AG04450 (cell line): ENCODE results near the gene DIAPH3. TPM values are rescaled to one million over a fixed set of nuclear protein-coding genes. Genes with fewer than 3 reads are reported as not detected.

ENCODE experiments used
- CTCF ChIA-PET: fragments of 300-600, 350-600 bp; formaldehyde crosslinking; extraction: SDS; loops from one replicate; lab custom pipeline; 2022; ENCODE audit warnings: antibody characterized with exemption, inconsistent platforms; lab: Charles Lee
- POLR2A ChIA-PET: fragments of 350-600 bp; formaldehyde crosslinking; extraction: SDS; loops from one replicate; lab custom pipeline; 2021; ENCODE audit warnings: antibody characterized with exemption, inconsistent platforms; lab: Yijun Ruan, JAX
- DNase-seq: peaks from one replicate; pipeline ENCODE4 v3.0.0-alpha.2; 2011; ENCODE audit warnings: low read depth, low spot score
- H3K27ac ChIP-seq: one replicate; pipeline ENCODE4 v1.5.1; 2012; ENCODE audit warnings: low read depth, low read length, control low read depth
- H3K27me3 ChIP-seq: one replicate; pipeline ENCODE4 v1.6.0; 2012; ENCODE audit warnings: low read length; ENCODE audit not compliant: control insufficient read depth, insufficient read depth
- H3K4me3 ChIP-seq: 2 replicates; pipeline ENCODE4 v1.5.1; 2011; ENCODE audit warnings: mild to moderate bottlenecking, low read depth, low read length, control low read depth
- H3K9me3 ChIP-seq: 2 replicates; pipeline ENCODE4 v1.5.1; 2012; ENCODE audit warnings: low read length; ENCODE audit not compliant: control insufficient read depth, insufficient read depth
- CTCF ChIP-seq: IDR thresholded peaks from 2 replicates; pipeline ENCODE4 v1.5.1; 2011; ENCODE audit warnings: low read depth, low read length, control low read depth, inconsistent platforms
- polyA plus RNA-seq: library from polyadenylated mRNA; depleted of rRNA; stranded (reverse); fragments of >200 nt; gene quantifications from 2 replicates; pipeline ENCODE4 v1.2.3, GENCODE V29; 2011; rRNA removed
- small RNA-seq: library from RNA; depleted of rRNA; stranded (forward); fragments of <200 nt; gene quantifications from one replicate; pipeline ENCODE3, GENCODE V24; 2012; ENCODE audit warnings: low read depth; ENCODE audit not compliant: insufficient read length

DIAPH3 gene
- polyA plus RNA-seq, 1 experiment: 11.7 TPM

GRCh38 chr13:59631271-59631670, 532.5 kb downstream of the DIAPH3 start:
- CTCF ChIA-PET: interaction anchor here (0.6 to 1.3 kb wide), 2 partner anchors 140 to 761 kb away, joined by 3 to 7 read pairs; no protein-coding TSS in a partner anchor
- H3K4me3 ChIP-seq: no peak overlapping the region
- POLR2A ChIA-PET: interaction anchor here (0.6 kb wide), 1 partner anchor 206 kb away, joined by 3 read pairs; no protein-coding TSS in a partner anchor
- no peaks in the 10 kb centered on the region for H3K9me3 ChIP-seq
- DNase-seq: no peak
- H3K27me3 ChIP-seq: peaks cover 5% of the 10 kb centered on the region
- TF ChIP-seq CTCF: no peak
- H3K27ac ChIP-seq: no peak overlapping the region

GRCh38 chr13:59625111-59625510, 538.6 kb downstream of the DIAPH3 start:
- POLR2A ChIA-PET: no interaction called here
- TF ChIP-seq CTCF: no peak
- Histone ChIP-seq H3K27ac (no peak overlapping the region), H3K9me3 (no peaks in the 10 kb centered on the region), H3K27me3 (peaks cover 8% of the 10 kb centered on the region), H3K4me3 (no peak overlapping the region)
- DNase-seq: no peak
- CTCF ChIA-PET: no interaction called here

GRCh38 chr13:59623206-59623915, 540.4 kb downstream of the DIAPH3 start:
- Histone ChIP-seq H3K4me3 (no peak overlapping the region), H3K27ac (no peak overlapping the region), H3K9me3 (no peaks in the 10 kb centered on the region), H3K27me3 (peaks cover 6% of the 10 kb centered on the region)
- CTCF ChIA-PET: interaction anchor here (0.7 kb wide), 1 partner anchor 199 kb away, joined by 3 read pairs; no protein-coding TSS in a partner anchor
- POLR2A ChIA-PET: no interaction called here
- no peak for DNase-seq
- no peak for TF ChIP-seq CTCF

GRCh38 chr13:59621773-59622172, 542.0 kb downstream of the DIAPH3 start:
- no peak for TF ChIP-seq CTCF
- peaks cover 3% of the 10 kb centered on the region for H3K27me3 ChIP-seq
- no peak for DNase-seq
- H3K9me3 ChIP-seq: no peaks in the 10 kb centered on the region
- ChIA-PET CTCF (interaction anchor here (0.6 kb wide), 1 partner anchor 287 kb away, joined by 5 read pairs; no protein-coding TSS in a partner anchor), POLR2A (no interaction called here)
- no peak overlapping the region for H3K4me3 ChIP-seq
- H3K27ac ChIP-seq: no peak overlapping the region

Small RNA genes lying within 50 kb of the gene (small RNA-seq; reads per million reads assigned to genes)
- gene RN7SL375P (not detected), gene RNY4P28 (not detected)

Other genes starting within 250 kb of the DIAPH3 start
- gene TDRD3, start 233.3 kb upstream of the DIAPH3 start, polyA plus RNA-seq: 8.3 and 10.8 TPM in 2 replicates